GM18873 (cell line): Measurements from ENCODE around the gene KRT6A.

Source experiments
- ATAC-seq: cut with Tn5 transposase; IDR thresholded peaks from one replicate; pipeline ENCODE4 v1.9.1; 2021; ENCODE audit warnings: mild to moderate bottlenecking, moderate library complexity, moderate number of reproducible peaks; ENCODE audit not compliant: unreplicated experiment, low FRiP score

The KRT6A gene

DNA sequence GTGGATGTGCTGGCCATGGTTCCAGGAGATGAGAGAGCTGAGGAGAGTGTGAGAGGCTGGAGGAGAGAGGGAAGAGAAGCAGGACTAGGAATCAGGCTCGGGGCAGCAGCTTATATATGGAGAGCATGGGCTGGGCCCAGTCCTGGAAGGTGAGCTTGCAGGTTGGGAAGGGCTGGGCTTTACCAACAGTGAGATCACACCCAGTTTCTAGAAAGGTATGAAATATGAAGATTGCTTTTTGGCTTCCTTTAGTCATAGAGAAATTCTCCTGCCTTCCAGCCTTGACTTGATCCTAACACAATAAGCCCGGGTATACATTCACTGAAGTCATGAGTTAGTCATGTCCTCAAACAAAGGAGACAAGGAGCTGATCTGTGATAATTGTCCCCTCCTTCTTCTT lies at the start of gene KRT6A:
Gene KRT6A (minus strand): TSS at position 86 of the 400 bp plus-strand sequence. CDS start 69 bp downstream, at position 17.
- ATAC-seq: no peak

DNA sequence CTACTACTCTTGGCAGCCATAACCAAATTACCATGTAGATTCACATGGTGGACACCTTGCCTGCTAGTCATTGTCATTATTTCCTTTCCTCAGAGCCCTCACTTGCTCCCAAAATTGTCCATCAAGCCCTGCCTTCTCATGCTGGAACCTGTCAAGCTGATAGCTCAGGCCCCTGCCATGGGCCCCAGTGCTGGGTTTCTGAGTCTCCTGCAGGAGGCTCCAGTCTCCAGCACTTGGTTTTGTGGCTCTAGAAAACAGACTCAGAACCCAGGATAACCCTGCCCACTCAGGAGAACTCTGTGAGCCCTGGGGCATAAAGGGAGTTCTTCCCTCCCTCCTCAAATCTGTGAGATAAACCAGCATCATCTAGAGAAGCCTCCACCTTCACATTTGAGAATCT lies 49.1 kb upstream of the KRT6A start:
- no peak for ATAC-seq

DNA sequence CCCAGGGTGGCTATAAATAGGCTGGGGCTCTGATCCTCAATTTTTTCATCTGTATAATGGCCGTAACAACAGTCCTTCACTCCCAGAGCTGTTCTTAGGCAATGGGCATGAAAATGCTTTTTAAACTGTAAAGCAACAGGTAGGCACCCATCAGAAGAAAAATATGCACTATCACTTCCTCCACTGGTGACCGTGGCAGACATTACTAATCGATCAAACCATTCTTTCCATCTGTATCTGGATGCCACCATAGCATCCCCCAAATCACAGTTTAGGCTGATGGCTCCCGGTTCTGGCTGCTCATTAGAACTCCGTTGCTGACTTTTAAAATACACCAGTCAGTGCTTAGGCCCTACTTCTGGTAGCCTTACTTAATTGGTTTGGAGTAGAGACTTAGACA lies 48.7 kb upstream of the KRT6A start:
- no peak for ATAC-seq

GRCh38 chr12:52540531-52540930 lies 47.5 kb upstream of the KRT6A start:
- no peak for ATAC-seq

GRCh38 chr12:52539821-52540173 lies 46.7 kb upstream of the KRT6A start:
- no peak for ATAC-seq

GRCh38 chr12:52539083-52539820 lies 46.2 kb upstream of the KRT6A start:
- no peak for ATAC-seq

- no peak for ATAC-seq
Measured at GRCh38 chr12:52537101-52537500, 44.0 kb upstream of the KRT6A start.

GRCh38 chr12:52535574-52535973 lies 42.5 kb upstream of the KRT6A start:
- ATAC-seq: no peak

DNA sequence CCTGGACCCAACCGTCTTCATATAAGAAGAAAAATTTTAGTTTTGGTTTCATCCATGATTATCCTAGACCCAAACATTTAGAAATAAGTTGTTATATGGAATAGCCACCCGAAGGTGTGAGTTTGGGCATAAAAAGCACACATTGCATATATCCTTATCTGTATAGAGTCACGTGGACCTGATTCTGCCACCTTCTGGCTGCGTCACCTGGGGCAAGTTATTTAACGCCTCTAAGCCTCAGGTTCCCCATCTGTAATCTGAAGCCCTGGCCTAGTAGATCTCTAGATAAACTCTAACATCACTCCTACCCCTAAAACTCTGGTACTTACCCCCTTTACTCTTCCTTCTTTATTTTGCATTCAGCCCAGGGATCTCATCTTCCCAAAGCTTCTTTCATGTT lies 41.4 kb upstream of the KRT6A start:
- no peak for ATAC-seq

DNA sequence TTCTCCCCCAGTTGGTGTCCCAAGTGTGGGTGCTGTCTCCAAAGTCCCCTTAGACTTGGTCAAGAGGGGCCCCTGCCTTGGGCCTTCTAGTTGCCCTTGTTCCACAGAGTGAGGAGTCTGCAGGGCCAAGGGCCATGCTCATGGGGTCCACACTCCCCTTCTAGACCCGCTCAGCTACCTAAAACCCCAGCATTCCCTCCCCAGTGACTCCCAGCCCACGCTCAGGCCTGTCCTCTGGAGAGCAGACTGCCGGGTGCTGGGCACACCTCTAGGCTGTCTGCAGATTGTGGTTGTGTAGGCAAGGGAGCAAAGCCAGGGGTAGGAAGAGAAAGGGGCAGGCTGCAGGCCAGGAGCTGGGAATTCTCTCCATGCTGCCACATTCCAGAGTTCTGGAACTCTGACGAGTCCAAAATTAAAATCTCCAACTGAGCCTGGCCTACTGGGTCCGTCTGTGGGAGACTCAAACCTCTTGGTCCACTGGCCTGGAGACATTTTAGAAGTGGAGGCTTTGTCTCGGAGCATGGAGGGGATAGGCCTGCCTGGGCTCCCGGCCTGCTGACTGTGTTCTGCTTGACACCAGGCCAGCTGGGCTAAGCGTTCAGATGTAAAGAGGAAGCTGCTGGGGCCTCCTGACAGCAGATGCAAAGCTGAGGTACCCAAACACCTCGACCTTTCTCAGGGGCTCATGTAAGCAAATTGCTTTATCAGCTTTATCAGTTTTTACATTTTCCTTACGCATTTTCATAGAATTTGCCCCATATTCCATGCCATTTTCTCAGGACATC lies 40.8 kb upstream of the KRT6A start:
- no peak for ATAC-seq

GRCh38 chr12:52532636-52533035 lies 39.6 kb upstream of the KRT6A start:
- ATAC-seq: no peak

DNA sequence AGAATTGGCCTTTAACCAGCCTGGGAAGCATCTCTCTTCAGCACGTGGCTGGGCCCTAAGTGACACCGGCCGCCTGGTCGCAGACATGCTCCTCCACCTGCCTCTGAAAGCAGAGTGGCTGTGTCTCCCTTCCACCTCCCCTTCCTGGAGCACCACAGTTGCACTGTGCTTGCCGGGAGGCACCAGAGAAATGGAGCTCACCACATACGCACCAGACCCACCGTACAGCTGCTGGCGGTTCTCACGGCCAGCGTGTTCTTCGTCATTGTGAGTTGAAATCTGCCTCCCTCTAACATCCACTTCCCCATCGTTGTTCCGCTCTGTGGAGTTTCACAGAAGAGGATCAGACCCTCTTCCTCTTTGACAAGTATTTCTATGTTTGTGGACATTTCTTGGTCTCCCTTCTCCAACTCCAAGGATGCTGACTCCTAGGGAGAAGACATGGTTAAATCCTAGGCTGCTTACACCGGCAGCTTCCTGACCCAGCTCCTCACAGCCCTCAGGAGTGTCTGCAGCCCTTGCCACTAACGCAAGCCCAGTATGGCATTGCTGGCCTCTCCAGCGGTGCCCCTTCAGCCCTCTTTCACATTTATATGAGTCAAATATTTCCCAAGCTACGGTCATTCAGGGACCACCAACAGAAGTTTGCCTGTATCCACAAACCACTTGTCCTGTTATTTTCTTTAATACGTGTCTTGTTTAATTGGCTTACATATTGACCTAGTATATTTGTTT lies 38.7 kb upstream of the KRT6A start:
- ATAC-seq: no peak

- no peak for ATAC-seq
Measured at GRCh38 chr12:52530905-52531304, 37.8 kb upstream of the KRT6A start.

- no peak for ATAC-seq
Measured at GRCh38 chr12:52530366-52530765, 37.3 kb upstream of the KRT6A start.

DNA sequence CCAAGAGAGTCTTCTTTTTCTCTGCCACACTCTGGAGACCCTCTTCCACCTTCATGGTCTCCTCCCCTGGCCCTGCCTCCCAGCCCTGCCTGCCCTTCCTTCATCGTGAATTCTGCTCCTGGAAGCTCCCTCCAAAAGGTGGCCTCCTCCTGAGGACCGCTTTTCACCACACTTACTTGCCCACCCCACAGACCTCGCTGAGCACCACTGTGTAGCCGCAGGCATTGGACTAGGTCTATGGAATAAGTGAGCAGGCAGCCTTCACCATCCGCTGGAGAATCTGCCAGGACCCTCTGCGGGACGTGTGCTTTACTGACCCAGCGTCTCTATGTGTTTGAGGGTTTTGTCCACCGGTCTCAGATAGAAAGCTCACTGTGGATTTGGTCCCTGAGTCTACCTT lies 36.8 kb upstream of the KRT6A start:
- ATAC-seq: no peak

DNA sequence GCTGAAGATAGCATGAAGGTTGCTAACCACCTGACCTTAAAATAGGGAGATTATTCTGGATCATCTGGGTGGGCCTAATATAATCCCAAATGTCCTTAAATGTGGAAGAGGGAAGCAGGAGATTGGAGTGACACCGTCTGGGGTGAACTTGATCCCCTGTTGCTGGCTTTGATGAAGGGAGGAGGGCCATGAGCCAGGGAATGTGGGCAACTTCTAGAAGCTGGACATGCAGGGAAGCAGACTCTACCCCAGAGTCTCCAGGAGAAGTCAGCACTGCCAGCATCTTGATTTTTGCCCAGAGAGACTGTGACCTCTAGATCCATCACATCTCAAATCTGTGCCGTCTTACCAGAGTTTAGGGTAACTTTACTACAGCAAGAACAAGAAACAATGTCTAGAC lies 36.4 kb upstream of the KRT6A start:
- ATAC-seq: no peak

- ATAC-seq: no peak
Measured at GRCh38 chr12:52528641-52529143, 35.6 kb upstream of the KRT6A start.

- ATAC-seq: no peak
Measured at GRCh38 chr12:52527121-52527800, 34.2 kb upstream of the KRT6A start.

DNA sequence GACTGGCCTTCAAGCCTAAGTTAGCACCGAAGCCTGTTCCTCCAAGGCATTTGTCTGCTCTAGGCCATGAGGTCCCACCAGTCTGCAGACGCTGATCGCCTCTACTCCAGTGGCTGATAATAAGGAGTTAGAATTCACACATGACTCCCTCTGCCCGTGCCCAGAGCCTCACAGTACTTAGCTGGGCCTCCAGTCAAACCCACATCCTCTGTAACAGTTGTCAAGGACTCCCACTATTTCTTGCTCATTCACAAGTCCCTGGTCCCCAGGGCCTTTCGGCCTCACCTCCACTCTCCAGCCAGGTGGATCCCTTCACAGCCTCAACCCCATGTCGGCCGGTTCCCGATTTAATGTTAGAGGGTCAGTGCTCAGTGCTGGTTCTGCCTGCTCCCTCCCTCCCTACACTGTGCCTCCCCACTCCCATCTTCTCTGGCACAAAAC lies 33.5 kb upstream of the KRT6A start:
- ATAC-seq: no peak

DNA sequence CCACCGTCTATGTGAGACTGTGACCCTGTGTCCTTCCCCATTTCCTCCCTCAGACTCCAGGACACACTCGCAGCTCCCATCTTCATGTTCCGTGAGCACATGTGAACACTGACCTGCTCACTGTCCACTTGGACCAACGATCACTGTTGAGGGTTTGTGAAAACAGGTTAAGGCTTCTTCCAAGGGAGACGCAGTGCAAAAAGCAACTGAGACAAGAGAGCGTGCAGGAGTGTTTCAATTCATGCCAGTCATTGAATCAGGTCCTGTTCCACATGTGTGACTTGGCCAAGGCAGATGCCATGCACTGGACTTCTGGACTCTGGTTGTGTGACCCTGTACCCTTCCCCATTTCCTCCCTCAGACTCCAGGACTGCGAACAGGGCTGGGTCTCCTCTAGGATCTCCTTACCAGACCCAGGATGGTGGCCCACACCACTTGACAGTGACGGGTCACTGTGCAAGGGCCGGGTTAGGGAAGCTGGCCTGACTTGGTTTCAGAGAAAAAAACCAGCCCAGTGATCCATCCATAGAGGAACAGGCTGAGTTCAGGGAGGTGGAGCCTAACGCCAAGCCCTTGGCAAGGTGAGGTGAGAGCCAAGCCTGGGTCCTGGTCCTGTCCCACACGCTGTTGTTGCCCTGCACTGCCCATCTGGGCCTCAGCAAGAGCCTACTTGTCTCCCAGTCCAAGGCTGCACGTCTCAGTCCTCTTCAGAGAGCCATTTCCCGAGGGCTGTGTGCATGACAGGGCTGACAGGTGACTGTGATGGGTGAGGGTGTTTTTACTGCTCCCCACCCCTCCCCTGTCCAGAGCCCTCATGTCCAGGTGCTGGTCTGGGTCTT lies 32.8 kb upstream of the KRT6A start:
- ATAC-seq: no peak
